ENCODE measurements around the gene OGFR.

Gene OGFR

DNA sequence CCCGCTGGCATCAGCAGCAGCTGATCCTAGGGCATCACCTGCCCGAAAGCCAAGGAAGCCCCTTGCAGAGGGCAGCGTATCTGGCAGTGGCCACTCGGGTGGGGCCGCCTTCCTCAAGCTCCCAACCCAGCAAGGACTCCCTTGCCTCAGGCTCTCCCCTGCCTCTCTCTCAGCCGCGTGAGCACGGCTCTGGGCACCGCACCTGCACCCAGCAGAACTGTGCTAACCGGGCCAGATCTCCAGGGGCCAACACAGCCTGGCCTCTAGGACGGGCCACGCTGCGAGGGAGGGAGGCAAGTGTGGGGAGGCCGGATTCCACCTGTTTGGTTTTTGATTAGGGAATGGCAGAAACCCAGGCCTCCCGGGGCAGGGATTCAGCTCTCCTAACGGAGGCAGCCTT is 20.1 kb upstream of the OGFR start:
- no peak for DNase-seq (ENCODE audit: low spot score)

DNA sequence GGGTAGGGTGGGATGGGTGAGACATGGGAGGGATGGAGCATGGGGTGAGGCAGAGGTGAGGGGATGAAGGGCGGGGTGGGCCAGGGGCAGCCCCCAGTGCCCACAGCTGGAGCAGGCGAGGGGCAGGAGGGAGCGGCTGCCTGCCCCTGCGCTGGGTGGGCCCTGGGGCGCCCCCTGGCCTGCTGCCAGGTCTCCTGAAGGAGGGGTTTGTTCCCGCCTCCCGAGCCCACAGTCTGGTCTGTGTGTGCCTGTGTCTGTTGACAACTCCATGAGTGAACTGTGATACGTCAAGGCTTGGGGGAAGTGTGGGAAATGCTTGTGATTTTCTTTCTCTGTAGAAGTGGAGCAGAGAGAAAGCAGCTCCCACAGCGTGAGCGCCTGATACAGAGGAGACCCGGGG is 19.2 kb upstream of the OGFR start:
- no peak for DNase-seq (ENCODE audit: low spot score)

DNA sequence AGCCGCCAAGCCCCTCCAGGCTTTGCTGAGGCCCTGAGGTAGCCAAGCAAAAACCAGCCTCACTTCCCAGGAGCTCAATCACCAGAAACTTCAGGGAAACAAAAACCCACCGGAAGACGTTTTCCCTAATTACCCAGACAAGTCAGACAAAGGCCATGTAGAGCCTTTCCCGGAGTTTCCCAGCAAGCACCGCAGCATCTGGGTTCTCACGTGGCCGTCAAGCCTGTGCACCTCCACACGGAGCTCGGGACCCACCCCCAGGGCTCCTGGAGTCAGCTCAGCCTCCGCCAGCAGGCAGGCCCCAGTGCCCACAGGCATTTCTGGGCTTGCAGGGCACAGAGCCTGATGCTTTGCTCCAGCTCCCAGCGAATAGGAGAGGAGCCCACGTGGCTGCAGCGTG is 18.5 kb upstream of the OGFR start:
- DNase-seq (ENCODE audit: low spot score), result no peak

DNA sequence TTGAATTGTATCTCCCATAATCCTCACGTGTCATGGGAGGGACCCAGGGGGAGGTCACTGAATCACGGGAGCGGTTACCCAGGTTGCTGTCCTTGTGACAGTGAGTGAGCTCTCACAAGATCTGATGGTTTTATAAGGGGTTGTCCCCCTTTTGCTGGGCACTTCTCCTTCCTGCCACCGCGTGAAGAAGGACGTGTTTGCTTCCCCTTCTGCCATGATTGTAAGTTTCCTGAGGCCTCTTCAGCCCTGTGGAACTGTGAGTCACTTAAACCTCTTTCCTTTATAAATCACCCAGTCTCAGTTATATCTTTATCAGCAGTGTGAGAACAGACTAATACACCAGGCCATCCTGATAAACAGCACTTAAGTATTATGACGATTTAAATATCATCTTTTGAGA is 17.3 kb upstream of the OGFR start:
- DNase-seq (ENCODE audit: low spot score), result no peak

DNA sequence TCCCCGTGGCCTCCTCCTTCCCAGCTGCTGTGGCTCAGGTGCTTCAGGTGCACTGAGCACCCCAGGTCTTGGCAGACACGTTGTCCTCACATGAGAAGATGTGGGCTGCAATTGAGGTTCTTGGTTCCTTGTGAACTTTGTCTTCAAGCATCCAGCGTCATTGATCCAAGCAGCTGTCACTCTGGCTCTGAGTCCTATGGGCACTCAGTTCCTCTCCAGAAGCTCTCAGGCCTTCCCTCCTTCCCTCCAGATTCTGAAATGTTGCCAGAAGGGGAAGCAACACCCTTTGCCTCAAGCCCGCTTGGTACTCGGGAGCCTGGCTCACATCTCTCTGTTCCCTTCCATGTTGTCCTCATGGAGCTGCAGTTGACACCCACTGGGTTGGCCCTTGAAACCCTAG is 16.8 kb upstream of the OGFR start:
- no peak for DNase-seq (ENCODE audit: low spot score)

DNA sequence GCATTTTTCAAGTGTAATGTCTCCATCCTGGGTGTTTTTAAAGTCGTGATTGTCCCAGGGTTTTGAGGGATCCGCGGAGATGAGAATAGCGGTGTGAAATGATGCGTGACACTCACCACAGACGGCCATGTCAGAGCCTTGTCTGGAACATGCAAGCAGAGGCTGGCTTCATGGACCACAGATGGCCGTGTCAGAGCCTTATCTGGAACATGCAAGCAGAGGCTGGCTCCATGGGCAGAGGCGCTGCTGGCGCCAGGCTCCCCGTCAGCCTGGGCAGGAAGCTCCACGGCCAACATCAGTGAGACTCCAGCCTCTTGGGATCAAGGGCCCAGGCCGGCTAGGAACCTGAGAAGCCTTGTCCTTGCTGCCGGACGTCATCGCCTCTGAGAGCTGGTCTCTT is 16.0 kb upstream of the OGFR start:
- DNase-seq (ENCODE audit: low spot score), result no peak

DNA sequence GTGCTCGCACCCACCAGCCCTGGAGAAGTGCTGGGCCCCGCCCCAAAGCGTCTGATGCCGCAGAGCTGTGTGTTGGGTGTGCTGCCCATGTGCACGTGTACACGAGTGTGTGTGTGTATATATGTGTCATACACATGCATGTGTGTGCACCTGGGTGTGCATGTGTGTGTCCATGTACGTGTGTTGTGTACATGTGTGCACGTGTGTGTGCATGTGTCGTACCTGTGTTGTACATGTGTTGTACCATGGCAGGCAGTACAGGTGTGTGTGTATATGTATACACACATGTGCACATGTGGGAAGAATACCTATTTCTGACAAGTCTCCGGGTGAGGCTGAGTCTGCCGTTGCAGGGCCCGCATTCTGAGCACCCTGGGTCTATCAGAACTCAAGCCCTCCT is 14.6 kb upstream of the OGFR start:
- DNase-seq (ENCODE audit: low spot score), result no peak

DNA sequence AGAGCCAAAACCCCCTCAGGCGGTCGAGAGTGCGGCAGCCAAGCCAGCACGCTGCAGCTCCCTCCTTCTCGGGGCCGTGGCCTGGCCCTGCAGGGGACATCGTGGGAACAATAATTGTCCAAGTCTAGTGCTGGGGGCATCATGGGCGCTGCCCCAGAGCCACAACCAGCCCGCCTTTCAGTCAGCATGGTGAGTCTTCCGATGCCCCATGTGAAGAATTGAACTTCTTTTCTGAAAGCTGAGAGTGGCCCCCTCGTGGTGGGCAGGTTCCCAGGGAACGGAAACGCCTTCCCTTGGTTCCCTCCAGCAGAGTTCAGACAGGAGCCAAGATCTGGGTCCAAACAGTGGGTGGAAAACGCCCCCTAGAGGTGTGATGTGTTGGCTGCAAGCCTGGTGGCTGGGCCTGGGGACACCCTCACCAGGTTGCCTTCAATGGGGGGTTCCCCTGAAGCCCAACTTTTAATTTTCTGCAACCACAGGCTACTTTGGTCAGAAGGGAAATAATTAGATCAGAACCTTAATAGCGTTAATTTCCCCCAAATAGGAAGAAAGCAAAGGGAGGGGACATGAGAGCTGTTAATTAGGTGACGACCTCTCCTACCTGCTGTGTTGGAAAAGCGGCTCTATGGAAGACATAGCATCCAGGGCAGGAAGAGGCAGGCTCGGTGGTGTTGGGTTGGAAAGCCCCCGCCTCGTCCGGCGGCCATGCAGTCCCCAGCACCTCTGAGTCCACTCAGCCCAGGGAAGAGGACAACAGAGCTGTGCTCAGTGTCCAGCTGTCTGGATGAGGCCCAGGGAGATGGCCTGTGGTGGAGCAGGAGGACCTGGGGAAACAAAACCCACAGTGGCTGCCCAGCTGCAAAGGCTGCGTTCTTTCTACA is 13.1 kb upstream of the OGFR start:
- peak; percentile 83 for DNase-seq (ENCODE audit: low spot score)

DNA sequence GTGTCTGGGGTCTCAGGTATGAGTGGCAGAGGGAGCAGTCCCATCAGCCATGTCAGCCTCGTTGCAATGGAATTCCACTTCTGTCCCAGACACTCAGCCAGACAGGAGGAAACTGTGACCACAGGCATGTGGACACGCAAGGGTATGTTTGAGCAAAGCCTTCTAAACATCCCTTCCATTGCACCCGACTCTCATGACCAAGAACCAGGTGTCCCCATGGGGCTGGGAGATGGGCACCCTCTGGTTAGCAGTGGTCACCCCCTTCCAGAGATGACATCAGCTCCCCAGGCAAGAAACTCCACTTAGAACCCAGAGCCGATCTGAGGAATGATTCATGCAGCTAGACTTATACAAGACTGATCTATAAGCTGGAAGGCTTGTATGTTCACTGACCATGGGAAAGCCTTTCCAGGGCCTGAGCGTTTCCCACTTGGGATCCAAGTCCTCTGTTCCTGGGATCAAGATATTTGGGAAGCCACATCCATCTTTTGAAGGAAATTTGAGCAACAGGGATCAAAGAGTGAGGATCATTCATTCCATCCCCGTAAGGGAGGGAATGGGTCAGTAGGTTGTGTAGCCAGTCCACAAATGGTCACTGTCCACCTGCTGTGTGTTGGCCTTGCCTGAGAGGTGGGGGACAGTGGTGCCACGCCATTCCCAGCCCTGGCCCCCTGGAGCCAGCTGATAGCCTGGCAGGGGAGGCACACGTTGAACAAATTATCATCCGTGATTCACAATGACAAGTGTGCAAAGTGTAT is 12.3 kb upstream of the OGFR start:
- DNase-seq (ENCODE audit: low spot score), result no peak

DNA sequence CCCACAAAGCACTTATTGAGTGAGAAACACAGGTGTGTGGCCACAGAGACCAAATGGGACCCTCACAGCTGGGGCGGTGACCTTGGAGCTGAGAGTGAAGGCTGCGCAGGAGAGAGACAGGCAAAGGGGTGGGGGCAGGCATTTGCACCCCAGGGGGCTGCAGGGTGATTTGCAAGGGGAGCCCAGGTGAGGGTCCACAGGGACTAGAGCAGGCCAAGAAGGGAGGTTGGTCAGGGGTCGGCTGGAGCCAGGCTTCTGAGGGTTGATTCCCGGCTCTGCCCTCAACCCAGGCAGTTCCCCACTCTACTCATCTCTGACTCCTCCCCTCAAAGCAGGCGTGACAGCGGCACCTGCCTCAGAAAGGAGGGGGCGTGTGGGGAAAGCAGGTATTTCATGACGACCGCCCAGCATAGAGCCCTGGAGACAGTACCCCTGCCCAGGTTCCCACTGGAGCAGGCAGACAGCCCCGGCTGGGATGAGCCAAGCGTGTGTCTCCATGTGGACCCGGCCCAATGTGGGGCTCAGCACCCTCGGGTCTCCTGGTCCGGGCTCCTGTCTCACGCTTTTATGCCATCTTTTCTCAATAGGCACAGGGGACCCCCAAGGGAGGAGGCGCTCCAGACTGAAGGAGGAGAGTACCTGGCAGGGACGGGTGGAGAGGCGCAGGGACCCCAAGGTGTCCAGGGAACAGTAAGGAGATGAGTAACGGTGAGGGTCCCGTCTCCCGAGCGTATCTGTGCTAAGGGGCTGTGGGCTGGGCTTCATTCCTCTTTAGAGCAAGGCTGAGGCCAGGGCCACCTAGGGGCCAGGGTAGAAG is 11.5 kb upstream of the OGFR start:
- DNase-seq (ENCODE audit: low spot score), result no peak

DNA sequence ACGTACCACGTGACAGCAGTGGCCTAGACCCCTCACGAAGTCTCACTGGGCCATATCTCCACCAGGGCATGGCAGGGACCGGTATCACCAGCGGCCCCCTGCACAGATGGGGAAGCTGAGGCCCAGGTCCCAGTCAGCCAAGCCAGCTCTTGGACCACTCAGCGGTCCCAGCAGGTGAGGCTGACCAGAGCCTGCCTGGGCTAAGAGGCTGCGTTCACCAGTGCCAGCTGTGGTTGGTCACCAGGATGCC is 11.0 kb upstream of the OGFR start:
- no peak for DNase-seq (ENCODE audit: low spot score)

DNA sequence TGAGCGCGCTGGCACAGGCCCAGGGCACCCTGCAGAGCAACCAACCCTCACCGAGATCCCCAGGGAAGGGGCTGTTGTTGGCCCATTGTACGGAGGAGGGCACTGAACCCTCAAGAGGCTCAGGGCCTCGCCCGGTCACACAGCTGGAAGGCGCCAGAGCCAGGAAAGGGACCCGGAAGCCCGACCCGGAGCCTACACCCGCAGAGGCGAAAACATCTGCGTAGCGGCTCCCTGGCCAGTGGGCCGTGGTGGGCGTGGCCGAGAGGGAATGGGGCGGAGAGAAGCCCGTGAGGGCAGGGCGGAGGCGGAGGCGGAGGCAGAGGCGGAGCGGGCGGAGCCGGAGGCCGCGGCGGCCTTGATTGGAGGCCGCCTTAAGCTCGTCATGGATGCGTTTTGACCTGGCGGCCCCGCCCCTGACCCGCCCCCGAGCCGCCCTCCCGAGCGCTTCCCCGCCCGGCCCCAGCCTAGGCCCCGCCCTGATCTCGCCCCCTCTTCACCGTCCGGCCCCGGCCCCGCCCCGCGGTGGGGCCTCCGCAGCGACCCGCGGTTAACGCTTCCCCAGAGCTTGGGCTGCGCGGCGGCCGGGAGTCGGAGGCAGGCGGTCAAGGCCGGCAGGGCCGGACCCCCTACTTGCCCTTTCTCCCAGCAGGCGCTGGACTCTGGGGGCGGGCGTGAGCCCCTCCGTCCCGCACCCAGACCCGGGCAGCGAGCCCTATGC is 10.5 kb upstream of the OGFR start:
- peak; percentile 95 for DNase-seq (ENCODE audit: low spot score)

DNA sequence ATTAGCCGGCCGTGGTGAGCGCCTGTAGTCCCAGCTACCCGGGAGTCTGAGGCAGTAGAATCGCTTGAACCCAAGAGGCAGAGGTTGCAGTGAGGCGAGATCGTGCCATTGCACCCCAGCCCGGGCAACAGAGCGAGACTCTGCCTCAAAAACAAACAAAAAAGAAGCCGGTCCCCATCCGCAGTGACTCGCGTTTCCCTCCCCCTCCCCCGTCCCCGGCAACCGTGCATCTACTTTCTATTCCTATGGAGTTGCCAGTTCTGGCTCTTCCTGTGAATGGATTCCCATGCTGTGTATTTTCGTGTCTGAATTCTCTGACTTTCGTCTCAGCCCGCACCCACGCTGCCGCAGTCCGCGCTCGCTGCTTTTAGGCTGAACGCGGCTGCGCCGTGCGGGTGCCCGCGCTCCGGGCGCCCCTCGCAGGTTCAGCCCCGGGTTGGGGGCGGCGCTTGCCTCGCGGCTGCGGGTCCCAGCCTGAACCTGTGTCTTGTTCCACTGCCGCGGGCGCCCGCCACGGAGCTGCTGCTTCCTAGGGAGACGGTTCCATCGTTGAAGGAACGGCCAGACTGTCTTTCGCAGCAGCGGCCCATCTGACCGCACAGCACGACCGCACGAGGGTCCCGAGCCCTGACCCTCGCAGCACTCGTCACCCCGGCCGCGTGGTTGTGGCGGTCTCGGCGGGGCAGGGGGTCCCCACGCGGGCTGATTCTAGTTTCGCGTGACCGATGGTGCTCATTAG is 9.4 kb upstream of the OGFR start:
- DNase-seq (ENCODE audit: low spot score), result peak; percentile 86

DNA sequence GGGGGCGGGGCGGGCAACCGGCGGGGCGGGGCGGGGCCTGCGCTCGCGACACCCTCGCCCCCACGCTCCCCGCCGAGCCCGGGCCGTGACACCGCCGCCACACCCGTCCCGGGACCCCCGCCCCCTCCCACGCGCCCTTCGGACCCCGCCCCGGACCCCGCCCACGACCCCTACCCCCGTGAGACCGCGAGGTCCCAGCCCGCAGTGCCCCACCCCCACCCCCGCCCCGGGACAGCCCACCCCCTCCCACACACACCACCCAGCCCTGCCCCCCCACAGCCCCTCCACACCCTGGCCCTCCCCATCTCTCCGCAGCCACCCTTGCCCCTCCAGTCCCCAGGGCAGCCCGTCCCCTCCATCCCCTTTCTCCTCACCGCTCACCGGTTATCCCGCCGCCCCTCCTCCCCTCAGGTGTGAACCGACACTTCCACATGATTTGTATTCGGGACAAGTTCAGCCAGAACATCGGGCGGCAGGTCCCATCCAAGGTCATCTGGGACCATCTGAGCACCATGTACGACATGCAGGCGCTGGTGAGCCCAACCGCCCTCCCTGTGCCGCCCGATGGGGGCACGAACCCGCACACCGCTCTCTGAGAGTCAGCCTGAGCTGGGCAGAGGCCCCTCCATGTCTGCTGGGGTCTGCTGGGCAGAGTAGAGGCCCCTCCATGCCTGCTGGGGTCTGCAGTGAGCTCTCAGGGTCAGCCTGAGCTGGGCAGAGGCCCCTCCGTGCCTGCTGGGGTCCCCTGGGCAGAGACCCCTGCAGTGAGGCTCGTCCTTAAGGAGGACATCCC is 7.7 kb upstream of the OGFR start:
- DNase-seq (ENCODE audit: low spot score), result no peak

DNA sequence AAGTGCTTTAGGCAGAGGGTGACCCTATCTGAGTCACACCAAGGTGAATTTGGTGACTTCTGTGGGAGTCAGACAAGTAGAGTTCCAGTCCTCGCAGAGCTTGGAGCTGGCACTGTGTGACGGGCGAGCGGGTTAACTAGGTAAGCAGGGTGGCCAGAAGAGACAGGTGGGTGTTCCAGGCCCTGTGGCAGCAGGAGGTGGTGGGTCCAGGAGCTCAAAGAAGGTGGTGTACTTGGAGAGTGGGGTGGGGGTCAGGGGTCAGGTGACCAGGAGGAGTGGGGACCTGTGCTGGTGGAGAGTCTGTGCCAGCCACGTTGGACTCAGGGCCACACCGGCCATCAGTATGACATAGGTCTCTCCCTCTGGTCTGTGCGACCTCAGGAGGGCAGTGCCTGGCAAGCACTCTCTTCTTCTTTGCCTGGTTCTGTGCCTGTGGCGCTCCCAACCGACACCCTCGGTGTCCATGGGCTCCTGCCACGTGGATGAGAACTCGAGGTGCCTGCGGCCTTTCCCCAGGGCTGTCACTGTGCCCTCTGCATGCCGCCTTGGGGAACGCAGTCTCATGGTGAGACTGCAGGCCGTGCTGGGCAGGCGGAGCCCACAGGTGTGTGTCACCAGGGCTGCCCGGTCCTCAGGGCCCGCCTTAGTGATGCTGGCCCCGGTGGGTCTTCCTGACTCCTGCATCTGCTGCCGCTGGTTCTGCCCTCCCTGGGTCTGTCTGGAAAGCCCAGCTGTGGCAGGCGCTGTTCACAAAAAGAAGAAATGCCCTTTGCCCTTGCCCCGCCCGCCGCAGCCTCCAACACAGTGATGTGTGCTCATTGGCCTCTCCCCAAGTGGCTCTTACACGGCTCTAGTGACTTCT is 6.7 kb upstream of the OGFR start:
- DNase-seq (ENCODE audit: low spot score), result no peak

DNA sequence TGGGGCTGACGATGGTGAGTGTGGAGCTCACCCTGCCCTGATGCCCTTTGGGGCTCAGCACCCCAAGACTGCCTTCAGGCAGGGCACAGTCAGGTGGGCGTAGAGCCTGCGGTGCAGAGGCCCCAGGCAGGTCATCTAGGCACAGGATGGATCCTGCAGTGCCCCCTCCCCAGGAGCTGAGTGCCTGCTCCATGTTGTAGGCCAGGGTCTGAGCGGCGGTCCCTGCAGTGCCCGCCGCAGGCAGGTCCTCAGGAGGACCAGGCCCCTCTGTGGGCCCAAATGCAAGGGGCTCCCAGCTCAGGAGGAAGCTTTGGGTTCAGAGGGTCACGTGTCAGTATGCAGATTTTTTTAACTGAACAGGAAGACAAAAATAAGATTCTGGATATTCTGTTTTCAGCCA is 5.6 kb upstream of the OGFR start:
- DNase-seq (ENCODE audit: low spot score), result no peak

DNA sequence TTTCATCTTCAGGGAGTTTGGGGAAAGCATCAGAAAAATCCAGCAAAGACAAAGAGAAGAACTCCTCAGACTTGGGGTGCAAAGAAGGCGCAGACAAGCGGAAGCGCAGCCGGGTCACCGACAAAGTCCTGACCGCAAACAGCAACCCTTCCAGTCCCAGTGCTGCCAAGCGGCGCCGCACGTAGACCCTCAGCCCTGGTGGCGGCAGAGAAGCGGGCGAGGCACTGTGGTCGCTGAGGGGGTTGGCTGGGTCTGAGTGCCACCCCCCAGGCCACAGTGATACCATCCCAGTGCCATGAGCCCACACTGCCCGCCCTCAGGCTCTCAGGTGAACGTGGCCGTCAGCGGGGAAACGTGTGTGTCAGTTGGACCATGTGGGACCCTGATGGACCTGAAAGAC is 5.2 kb upstream of the OGFR start:
- no peak for DNase-seq (ENCODE audit: low spot score)

DNA sequence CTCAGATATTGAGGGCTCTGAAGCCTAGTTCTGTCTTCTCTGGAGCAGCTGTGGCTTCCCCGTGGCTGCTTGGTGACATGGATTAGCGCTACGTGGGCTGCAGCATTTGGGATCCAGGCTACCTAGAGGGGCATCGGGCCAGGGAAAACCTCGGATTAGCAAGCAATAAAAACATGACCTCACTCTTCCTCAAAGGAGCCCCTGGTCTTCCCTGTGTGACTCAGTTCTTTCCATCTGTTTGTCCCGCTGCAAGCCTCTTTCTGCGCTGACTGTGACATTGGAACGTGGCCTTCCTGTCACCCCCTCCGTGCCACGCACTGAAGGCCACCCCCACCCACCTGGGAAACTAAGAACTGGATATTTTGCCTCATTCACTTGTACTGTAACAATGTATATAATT is 4.8 kb upstream of the OGFR start:
- DNase-seq (ENCODE audit: low spot score), result no peak

DNA sequence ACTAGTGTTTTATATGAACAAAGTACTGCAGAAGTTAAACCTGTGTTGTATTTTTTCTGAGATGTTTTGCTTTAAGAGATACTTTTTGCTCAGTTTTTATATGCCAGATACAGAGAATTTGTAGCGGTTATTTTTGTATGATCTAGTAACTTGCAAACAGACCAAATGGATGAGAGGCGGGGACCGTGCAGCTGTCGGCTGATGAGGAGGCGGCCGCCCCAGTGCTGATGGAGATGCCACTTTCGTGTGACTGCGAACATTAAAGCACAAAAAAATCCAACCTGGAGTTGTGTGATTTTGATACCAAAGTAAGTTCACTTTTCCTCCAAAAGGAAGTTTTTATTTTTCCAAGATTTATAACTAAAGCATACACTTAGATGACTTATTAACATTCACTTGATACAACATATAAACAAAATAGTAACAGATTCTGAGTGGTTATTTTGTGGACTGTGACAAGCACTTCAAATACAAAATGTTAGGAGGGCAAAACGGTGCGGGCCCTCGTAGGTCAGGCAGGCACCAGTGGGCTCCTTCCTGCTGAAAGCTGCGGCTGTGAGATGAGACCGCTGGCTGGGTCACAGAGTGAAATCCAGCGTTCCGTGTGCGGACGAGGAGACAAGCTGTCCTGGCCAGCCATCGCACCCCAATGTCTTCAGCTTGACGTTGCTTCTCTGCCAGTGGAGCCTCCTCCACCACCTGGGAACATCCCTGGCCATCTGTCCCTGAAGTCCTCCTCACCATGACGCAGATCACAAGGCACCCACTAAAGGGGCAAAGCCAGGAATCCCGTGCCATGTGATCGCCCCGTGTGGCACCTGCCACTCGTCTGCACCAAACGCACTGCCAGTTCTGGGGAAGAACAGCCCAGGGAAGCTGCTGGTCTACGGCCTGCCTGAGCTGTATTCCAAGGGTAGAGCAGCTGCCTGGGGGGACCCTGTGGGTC is 4.0 kb upstream of the OGFR start:
- no peak for DNase-seq (ENCODE audit: low spot score)
